GM19324 (cell line): ENCODE measurements around the gene ABHD6.
"Not testable (repeated sequence)": the region's sequence is repeated elsewhere in the genome, so short reads cannot be mapped to it uniquely, and the experiment has no call there.

Experiments
- ATAC-seq: cut with Tn5 transposase; IDR thresholded peaks from one replicate; pipeline ENCODE4 v1.9.1; 2021; ENCODE audit warnings: mild to moderate bottlenecking, moderate library complexity; ENCODE audit not compliant: unreplicated experiment, low FRiP score

ABHD6 gene

GRCh38 chr3:58241306-58242044, 3.9 kb downstream of the ABHD6 start:
- no peak for ATAC-seq

GRCh38 chr3:58242340-58242739, 4.7 kb downstream of the ABHD6 start:
- ATAC-seq, result no peak

GRCh38 chr3:58242860-58243259, 5.3 kb downstream of the ABHD6 start:
- not testable (repeated sequence) for ATAC-seq

GRCh38 chr3:58243976-58244585, 6.5 kb downstream of the ABHD6 start:
- no peak for ATAC-seq

- ATAC-seq, result no peak
Observed at GRCh38 chr3:58246148-58247047, 8.8 kb downstream of the ABHD6 start.

GRCh38 chr3:58249358-58250092, 11.9 kb downstream of the ABHD6 start:
- no peak for ATAC-seq

- ATAC-seq, result no peak
Observed at GRCh38 chr3:58250093-58250707, 12.6 kb downstream of the ABHD6 start.

- ATAC-seq, result no peak
Observed at GRCh38 chr3:58251631-58252035, 14.0 kb downstream of the ABHD6 start.

GRCh38 chr3:58254144-58254543, 16.6 kb downstream of the ABHD6 start:
- ATAC-seq, result no peak

- no peak for ATAC-seq
Observed at GRCh38 chr3:58256061-58256460, 18.5 kb downstream of the ABHD6 start.

GRCh38 chr3:58256511-58256910, 18.9 kb downstream of the ABHD6 start:
- ATAC-seq, result no peak

- ATAC-seq, result no peak
Observed at GRCh38 chr3:58258392-58259055, 20.9 kb downstream of the ABHD6 start.

GRCh38 chr3:58260261-58260731, 22.7 kb downstream of the ABHD6 start:
- no peak for ATAC-seq

GRCh38 chr3:58260733-58261132, 23.1 kb downstream of the ABHD6 start:
- no peak for ATAC-seq

- peak; percentile 62 for ATAC-seq
Observed at GRCh38 chr3:58261954-58262666, 24.5 kb downstream of the ABHD6 start.

- ATAC-seq, result no peak
Observed at GRCh38 chr3:58266577-58266976, 29.0 kb downstream of the ABHD6 start.

GRCh38 chr3:58267543-58267942, 30.0 kb downstream of the ABHD6 start:
- ATAC-seq, result not testable (repeated sequence)

- no peak for ATAC-seq
Observed at GRCh38 chr3:58269356-58269755, 31.8 kb downstream of the ABHD6 start.

- ATAC-seq, result no peak
Observed at GRCh38 chr3:58270485-58270884, 32.9 kb downstream of the ABHD6 start.
